Amniotic epithelial cell (primary cell): Measurements from ENCODE around the gene ZNF672.
"Not testable (repeated sequence)": the region's sequence is repeated elsewhere in the genome, so short reads cannot be mapped to it uniquely, and the experiment has no call there.

Experiments used
- DNase-seq: peaks from one replicate; pipeline ENCODE4 v3.0.0-alpha.2; 2010; ENCODE audit warnings: low read depth

Gene ZNF672

DNA sequence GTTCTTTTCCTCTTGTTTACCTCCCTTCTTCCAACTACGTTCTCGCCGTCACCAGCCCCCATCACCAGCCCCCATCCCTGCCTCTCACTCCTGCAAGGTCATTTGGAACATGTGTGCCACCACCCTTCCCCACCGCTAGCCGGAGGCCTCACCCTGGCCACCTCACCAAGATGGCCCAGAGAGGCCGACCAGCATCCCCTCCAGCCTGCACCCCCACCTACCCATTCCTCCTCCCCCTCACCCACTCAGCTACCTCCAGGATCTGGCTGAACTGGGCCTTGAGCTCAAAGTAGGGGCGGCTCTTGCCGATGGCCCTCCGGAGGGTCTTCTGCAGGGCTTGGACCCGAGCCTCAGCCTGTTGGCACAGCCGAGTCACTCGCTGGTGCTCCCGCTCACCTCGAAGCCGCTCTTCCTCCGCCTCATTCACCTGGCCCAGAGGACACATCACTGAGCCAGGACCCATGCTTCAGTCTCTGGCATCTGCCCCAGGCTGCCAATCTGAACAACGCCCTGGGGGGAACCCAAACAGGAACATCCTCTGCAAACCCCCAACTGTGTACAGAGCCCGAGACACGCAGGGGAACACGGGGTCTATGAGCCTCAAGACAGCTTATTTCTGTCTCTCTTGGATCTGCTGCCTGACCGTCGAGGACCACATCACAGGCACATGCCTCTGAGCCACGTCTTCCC lies 25.1 kb upstream of the ZNF672 start:
- no peak for DNase-seq

DNA sequence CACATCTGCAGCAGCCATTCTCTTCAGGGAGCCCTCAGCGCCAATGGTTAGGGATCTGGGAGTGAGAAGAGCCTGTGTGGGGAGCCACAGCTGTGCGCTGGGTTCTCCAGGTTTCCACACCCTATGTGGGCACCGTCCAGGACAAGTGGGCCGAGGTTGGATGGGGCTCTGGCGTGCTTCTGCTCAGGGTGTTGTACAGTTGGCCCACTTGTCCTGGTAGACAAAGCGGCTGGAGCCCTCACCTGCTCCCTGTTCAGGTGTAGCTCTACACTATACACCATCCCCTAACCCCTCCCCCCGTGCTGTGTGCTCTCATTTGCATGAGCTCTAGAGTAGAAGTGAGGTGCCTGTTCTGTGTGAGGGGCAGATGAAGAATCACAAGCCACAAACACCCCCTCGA lies 24.5 kb upstream of the ZNF672 start:
- DNase-seq = no peak

DNA sequence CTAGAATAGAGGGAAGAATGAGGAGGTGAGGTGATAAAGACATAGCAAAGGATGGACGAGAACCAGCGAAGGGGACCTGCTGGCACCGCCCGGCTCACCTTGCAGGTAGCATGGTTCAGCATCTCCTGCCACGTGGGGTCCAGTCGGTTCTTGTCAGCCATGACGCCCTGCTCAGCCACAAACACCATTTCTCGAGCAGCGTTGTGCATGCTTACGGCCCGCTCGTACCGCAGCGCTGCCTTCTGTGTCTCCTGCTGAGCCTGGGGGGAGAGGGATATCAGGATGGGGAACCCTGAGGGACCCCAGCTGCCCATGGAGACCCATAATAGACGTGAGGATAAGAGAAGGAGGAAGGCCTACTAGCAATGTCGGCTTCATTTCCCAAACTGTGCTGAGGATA lies 23.7 kb upstream of the ZNF672 start:
- no peak for DNase-seq

DNA sequence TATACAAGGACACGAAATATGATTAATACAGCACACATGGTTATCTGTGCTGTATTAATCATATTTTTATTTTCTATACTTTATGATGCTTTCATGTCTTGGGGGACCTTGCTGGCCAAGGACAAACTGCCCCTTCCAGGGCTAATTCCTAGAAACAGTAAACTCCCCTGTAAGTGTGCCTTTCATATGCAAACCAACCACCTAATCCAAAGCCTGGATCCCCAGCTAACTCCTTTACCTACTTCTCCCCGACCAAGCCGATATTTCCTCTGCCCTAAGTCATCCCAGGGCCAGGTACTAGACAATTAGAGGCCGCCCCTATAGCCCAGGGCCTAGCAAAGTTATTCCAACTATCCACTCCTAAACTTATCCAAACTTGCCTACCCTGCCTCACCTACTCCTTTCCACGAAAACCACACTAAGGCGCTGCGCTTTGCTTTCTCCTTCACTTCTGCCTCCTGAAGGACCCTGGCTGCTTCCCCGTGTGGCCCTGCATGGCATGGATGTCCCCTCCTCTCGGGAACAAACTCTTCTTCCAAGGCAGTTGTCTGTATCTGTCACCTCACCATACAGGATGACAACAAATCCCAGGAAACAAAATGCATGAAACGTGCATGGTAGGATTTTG lies 22.5 kb upstream of the ZNF672 start:
- no peak for DNase-seq

DNA sequence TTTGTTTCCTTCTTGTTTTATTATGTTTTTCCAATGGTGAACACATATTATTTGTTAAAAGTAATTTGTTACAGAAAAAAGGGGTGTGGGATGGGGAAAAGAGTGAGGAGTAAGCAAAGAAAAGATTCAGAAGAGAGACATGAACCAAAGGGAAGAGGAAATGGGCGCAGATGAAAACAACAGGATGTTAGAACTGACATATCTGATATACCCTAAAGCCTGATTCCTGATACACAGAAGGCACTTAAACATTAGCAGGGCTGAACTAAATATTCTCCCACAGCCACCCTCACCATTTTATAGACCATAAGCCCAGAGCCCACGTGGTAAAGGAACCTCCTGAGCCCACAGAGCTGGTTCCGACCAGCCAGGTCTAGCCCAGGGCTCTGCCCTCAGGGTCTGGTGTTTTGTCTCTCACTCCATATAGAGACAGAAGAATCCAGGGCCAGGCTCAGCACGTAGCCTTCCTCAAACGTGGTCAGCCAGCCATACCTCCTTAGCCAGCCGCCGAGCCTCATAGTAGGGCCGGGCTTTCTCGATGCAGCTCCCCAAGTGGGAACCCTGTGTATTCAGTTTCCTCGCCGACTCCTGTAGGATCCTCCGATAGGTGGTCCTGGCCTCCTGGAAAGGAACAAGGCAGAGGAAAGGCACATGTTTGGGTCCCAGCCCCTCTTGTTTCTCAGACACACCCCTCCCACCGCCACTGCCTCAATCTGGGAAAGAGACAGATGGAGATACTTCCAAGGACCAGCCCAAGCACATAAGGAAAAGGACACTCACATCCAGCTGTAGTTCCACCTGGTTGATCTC lies 21.8 kb upstream of the ZNF672 start:
- DNase-seq = no peak

DNA sequence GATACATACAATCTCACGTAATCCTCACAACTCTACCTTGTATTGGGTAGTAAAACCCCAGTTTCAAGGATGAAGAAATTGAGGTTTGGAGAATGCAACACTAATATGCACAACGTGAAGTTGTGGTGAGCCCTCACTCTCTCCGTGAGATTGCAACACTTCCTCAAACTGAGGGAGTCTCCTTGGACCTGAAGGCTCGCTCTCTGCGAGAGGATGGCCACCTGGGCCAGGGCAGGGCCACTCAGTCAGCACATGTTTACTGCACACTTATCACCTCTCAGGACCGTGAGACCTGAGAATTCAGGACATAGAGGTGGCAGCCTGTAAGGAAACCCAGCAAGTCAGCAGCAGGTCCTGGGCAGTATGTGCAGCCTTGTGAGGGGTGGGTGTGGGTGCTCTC lies 21.0 kb upstream of the ZNF672 start:
- DNase-seq = peak; percentile 59

DNA sequence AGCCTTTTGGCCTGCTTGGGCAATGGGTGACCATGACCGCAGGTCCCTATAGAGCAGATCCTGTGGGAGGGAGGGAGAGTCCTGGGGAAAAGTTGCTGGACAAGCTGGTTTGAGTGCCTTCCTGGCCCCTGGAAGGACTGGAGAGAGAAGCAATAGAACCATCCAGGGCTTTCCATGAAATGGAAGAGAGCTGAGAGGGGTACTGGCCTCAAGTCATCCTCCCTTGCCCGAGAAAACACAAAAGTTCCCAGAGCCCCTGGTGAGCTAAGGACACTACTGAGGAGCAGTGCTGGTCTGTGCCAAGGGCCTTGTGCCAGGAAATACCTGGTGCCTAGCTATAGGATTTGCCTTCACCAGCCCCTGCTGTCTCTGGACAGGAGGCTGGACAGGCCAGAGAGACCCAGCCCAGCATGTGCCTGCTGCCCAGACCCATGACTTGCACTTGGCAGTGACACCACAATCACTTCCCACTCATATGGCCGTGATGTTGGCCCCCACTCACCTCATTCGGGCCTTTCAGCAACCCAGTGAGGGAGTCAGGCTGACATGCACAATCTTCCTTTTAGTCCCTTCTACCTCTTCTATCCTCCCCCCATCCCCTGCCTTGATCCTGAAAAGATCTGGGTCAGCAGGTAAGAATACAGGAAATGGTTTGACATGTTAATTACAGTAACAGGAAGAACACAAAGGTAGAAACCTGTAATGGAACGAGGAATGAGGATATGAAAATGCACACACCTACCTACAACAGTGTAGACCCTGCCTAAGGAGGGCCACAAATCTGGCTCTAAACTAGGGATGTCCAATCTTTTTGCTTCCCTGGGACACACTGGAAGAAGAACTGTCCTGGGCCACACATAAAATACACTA lies 19.3 kb upstream of the ZNF672 start:
- no peak for DNase-seq

DNA sequence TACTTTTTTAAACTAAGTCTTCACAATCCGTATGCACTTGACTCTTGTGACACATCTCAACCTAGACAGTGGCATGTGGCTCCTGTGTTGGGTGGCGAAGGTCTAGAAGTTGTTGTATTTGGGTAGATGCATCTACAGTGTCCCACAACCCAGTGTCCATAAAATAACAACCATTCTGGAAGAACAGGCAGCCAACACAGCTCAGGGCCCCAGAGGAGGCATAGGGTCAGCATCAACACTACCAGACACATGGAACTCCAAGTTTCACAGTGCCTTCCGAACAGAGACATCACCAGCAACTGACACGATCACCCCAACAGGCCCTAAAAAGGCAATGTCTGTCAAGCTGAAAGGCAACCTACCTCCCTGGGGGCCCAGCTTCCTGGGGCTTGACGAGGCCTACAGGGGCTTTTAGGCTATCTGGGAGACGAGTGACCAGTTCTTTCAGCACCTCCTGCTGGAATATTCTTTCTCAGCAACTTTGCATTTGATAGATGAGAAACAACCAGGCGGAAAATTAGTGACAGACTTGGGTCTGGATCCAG lies 17.9 kb upstream of the ZNF672 start:
- DNase-seq = no peak

DNA sequence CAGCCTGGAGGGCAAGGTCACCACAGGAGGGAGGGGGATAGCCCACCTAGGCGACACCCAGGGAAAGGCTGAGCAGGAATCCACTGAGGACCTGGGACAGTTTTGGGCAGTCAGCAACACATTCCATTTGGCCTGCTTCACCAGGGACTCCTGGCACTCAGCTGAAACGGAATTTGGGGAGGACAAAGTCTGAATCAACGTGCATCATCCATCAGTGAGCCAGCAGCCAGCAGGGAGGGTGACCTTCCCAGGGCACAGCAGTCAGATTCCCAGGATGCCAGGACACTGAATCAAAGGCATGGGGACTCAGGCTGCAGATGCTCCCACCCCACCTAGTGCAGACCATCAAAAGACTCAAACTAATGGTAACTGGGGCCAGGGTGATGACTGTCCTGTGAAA lies 16.9 kb upstream of the ZNF672 start:
- DNase-seq = peak; percentile 52

DNA sequence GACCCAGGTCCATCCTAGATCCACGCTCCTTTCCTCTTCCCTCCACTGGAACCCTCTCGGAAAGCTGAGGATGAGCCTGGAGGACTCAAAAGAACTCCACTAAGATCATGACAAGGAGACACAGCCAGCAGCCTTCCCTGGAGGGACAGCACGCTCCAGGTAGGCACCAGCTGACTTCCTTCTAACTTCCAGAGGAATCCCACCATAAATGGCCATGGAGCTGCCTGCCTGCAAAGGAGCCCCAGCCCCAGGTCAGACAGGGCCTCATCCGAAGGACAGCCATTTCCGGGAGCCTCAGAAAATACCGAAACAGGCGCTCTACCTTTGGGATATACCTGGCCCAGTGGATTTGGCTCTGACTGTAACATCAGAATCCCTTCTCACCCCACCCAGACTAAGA lies 16.4 kb upstream of the ZNF672 start:
- DNase-seq = no peak

DNA sequence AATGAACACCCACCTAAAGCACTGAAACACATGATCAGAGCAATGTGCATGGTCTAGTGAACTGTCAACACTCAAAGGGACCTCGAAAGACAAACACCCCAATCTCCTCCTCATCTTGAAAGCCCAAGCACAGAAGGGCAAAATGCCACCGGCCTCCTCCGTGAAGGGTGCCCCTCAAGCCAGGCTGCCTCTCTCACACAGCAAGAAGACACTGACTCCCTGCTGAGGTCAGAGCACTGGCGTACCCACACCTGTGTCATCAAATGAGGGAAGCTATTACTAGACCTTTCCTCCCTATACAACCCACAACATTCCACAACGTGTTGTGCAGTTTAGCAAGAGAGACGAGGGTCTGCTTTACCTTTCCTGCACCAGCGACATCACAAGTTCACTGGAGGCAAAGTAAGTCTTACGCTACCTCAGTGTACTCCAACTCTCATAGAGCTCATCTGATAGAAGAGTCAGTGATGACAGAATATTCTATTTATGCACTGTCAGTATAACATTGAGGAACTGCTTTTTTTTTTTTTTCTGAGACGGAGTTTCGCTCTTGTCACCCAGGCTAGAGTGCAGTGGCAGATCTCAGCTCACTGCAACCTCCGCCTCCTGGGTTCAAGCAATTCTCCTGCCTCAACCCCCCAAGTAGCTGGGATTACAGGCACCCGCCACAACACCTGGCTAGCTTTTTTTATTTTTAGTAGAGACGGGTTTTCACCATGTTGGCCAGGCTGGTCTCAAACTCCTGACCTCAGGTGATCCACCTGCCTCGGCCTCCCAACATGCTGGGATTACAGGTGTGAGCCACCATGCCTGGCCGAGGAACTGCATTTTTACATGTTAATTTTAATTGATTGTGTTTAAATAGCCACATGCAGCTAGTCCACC lies 15.6 kb upstream of the ZNF672 start:
- no peak for DNase-seq

DNA sequence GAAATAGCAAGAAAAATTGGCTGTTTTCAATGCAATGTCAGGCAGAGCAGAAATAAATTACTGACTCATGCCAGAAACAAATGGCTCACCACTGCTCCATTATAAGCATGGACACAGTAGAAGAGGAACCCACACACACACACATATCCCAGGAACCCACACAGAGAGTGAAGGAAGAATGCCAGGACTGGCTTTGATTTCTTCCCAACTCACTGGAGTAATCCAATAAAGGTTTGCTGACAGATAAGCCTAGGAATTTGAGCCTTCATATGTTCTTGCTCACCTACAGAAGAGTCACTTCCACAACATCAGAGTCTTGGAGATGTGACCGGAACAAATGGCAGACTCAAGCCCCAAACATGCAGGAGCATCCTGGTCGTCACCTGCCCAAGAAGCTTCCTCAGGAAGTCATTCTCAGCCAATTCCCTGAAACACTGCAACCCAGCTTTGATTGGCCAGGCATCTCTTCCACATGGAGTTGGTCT lies 14.5 kb upstream of the ZNF672 start:
- DNase-seq = peak; percentile 89

DNA sequence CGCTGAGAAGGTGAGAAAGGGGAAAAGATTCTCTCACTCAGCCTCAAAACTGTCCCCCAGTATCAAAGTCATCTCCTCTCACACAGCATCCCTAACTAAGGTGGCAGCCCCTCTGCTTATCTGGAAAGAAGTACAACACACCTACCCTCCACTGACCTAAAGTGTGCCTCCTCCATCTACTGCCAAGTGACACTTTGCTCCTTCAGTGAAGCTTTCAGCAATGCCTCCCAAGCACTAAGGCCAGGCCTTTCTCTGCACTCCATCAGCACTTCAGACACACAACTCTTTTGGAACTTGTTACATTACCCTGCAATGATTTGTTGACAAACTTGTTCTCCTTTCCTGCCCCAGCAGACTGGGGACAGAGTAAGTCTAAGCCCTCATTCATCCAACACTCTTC lies 13.7 kb upstream of the ZNF672 start:
- DNase-seq = no peak

DNA sequence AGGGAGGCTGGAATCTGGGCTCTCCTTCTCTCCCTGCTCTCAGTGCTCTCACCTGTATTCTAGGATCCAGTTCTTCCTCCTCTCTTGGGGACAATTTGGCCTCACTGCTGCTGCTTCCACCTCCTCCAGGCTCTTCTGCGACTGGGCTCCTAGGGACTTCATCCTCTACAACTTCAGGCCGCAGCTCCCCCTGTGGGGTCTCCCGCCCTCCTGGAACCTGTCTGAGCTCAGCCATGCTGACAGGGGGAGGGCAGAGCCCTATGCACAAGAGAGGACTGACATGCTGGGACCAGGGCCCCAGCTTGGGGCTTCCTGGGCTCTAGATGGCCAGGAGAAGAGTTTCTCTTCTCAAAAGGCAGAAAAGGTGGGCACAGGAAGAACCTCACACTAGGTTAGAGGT lies 13.3 kb upstream of the ZNF672 start:
- DNase-seq = no peak

DNA sequence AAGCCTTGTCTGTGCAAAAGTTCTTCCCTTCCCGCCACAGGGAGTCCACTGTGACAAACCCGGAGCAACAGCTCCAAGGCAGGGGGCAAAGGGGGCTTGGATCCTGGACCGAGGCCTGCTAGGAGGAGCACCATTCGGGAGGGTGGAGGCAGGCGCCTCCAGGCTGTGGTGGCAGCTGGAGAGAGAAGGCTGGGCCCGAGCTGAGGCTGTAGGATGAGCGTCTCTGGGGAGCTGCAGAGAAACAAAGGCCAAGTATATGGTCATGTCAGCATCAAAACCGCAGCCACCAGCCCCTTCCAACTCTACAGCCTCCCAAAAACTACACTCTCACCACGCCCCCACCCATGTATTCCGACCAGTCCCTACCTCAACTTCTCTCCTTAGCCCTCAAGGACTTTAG lies 12.9 kb upstream of the ZNF672 start:
- no peak for DNase-seq

DNA sequence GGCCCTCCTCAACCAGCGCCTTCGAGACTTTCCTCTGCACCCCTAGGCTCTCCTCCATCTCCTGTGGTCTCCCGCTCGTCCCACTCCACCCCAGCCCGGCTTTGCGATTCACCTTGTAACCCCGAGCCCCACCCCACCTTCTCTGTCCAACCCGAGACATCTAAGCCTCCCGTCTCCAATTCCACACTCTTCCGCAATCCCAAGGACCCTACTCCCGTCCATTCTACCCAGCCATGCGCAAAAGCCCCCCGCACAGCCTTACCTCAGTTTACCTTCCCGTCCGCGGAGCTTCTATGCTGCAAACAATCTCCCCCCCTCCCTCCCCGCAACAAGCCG lies 12.5 kb upstream of the ZNF672 start:
- DNase-seq = no peak

DNA sequence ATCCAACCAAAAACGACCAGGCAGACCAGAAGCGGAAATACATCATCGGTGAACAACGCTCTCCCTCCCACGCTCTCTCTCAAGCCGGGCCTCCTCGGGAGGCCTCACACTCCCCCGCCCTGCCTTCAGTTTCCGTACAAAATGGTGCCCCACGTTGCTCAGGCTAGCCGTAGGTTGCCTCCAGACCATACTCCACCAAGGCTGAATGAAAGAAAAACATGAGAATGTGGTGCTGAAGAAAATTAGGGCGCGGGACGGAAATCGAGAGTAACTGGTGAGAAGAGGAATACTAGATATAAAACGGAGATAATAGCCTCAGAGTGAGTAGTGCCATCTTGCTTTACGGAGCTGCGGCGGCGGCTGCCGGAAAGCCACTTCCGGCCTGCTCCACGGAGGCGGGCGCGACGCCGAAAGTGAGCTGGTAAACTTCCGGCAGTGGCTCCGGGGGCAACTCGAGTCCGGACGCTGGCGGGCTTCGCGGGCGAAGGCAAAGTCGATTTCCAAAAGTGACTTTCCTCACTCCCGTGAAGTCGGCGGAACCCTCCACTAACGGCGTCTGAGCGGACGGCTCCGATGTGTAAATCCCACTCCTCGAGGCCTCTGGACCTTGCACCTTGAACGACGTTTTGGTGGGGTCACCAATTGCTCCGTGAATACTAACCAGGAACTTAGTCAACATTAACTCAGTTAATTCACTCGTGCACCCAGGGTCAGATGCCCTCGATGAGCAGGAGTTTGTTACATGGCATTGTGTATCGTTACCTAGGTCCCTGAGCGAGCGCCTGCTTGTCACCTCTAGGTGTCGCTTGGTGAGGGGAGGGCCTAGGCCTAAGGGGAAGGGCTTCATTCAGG lies 11.9 kb upstream of the ZNF672 start, which contains the start of gene SH3BP5L:
Gene SH3BP5L, minus strand, starts transcription at position 7 of the 852 bp plus-strand sequence. CDS start 980 bp downstream, outside the sequence.
- peak; percentile 96 for DNase-seq

DNA sequence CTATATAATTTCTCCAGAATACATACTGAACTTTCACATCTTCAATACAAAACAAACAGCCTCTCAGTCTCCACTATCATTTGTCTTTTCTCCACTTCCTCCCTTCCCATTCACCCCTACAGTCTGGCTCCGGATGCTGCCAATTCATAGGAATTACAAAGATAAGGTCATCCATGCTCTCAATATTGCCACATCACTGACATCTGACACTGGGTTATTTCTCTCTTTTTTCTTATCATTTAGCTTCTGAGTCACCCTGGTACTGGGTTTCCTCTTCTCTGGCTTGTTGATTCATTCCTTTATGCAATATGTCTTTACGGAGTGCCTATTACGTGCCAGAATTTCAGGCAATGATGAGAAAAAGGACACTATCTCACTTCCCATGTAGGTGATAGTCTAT lies 9.2 kb upstream of the ZNF672 start:
- peak; percentile 98 for DNase-seq

DNA sequence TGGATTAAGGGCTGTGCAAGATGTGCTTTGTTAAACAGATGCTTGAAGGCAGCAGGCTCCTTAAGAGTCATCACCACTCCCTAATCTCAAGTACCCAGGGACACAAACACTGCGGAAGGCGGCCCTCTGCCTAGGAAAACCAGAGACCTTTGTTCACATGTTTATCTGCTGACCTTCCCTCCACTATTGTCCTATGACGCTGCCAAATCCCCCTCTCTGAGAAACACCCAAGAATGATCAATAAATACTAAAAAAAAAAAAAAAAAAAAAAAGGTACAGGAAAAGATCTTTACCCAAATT lies 7.4 kb upstream of the ZNF672 start:
- not testable (repeated sequence) for DNase-seq

DNA sequence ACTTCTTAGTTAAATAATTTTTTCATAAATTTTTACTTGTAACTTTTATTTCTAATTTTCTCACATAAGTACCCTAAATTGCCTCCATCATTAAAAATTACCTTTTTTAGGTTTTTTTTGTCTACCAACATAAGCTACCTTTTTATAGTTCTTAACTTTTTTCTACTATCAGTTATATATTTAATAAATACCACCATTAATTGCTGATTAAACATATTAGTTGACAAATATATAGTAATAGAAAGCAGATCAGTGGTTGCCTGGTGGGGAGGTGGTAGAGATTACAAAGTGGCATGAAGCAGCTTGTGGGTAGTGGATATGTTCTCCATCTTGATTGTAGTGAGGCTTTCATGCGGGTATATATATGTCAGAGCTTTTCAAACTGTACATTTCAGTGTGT lies 6.2 kb upstream of the ZNF672 start:
- no peak for DNase-seq
